GM23248 (cell line): Measurements from ENCODE around the gene PLD2. TPM values are rescaled to one million over a fixed set of nuclear protein-coding genes. Genes with fewer than 3 reads are reported as not detected.

Source experiments
- DNase-seq: peaks from one replicate; pipeline ENCODE4 v3.0.0-alpha.2; 2015
- H2AFZ ChIP-seq: fragments of 200-600 bp; sonication (generic); 2 replicates; pipeline ENCODE4 v1.6.1; 2016; ENCODE audit warnings: antibody characterized with exemption
- H3F3A ChIP-seq: fragments of 200-600 bp; sonication (generic); 2 replicates; pipeline ENCODE4 v1.6.1; 2016; ENCODE audit warnings: mild to moderate bottlenecking, antibody characterized with exemption, mixed run types; ENCODE audit not compliant: insufficient read depth
- H3K27ac ChIP-seq: fragments of 200-600 bp; sonication (generic); 2 replicates; pipeline ENCODE4 v1.5.1; 2016; ENCODE audit warnings: mild to moderate bottlenecking
- H3K27me3 ChIP-seq: fragments of 200-600 bp; sonication (generic); replicated peaks from 2 replicates; pipeline ENCODE4 v1.6.1; 2016; ENCODE audit warnings: mild to moderate bottlenecking; ENCODE audit not compliant: insufficient read depth
- H3K36me3 ChIP-seq: fragments of 200-600 bp; sonication (generic); 2 replicates; pipeline ENCODE4 v1.6.1; 2016; ENCODE audit warnings: low read depth, mild to moderate bottlenecking
- H3K4me1 ChIP-seq: fragments of 200-600 bp; sonication (generic); 2 replicates; pipeline ENCODE4 v1.6.1; 2016; ENCODE audit warnings: mild to moderate bottlenecking; ENCODE audit not compliant: insufficient read depth
- H3K4me2 ChIP-seq: fragments of 200-600 bp; sonication (generic); one replicate; pipeline ENCODE4 v1.6.1; 2016; ENCODE audit warnings: mild to moderate bottlenecking; ENCODE audit not compliant: unreplicated experiment
- H3K4me3 ChIP-seq: fragments of 200-600 bp; sonication (generic); 2 replicates; pipeline ENCODE4 v1.5.1; 2016; ENCODE audit warnings: mild to moderate bottlenecking
- H3K79me2 ChIP-seq: fragments of 200-600 bp; sonication (generic); 2 replicates; pipeline ENCODE4 v1.6.1; 2016; ENCODE audit warnings: mild to moderate bottlenecking; ENCODE audit not compliant: insufficient read depth
- H3K9ac ChIP-seq: fragments of 200-600 bp; sonication (generic); 2 replicates; pipeline ENCODE4 v1.6.1; 2016; ENCODE audit warnings: mild to moderate bottlenecking
- H3K9me2 ChIP-seq: fragments of 200-600 bp; sonication (generic); 2 replicates; pipeline ENCODE4 v1.6.1; 2016; ENCODE audit warnings: mixed run types, mild to moderate bottlenecking, moderate library complexity; ENCODE audit not compliant: insufficient read depth
- H3K9me3 ChIP-seq: fragments of 200-600 bp; sonication (generic); one replicate; pipeline ENCODE4 v1.6.1; 2017; ENCODE audit warnings: low read depth
- H4K20me1 ChIP-seq: fragments of 200-600 bp; sonication (generic); 2 replicates; pipeline ENCODE4 v1.6.0; 2016; ENCODE audit not compliant: insufficient read depth
- EZH2 ChIP-seq: fragments of 200-600 bp; sonication (generic); IDR thresholded peaks from 2 replicates; pipeline ENCODE4 v1.6.1; 2018; ENCODE audit warnings: antibody characterized with exemption, mild to moderate bottlenecking; ENCODE audit not compliant: insufficient read depth, poor library complexity, severe bottlenecking
- EZH2phosphoT487 ChIP-seq: fragments of 200-600 bp; sonication (generic); IDR thresholded peaks from 2 replicates; pipeline ENCODE4 v1.6.1; 2018; ENCODE audit warnings: antibody characterized with exemption, moderate library complexity, mild to moderate bottlenecking, low read depth; ENCODE audit not compliant: insufficient read depth
- WGBS, 2 experiments: methylation state at CpG; one replicate each; pipeline ENCODE4 v1.1.6; 2015 to 2017; ENCODE audit warnings: low lambda C conversion rate in 2 of 2, low coverage in 1 of 2; ENCODE audit errors: missing lambda C conversion rate in 2 of 2; 5-methylcytosine and 5-hydroxymethylcytosine counted together
- in situ Hi-C: fragments of 300-500 bp; cut with MboI; formaldehyde crosslinking; loops from 2 replicates; pipeline ENCODE4 v1.15.0; 2020
- polyA plus RNA-seq: library from polyadenylated mRNA; unstranded; fragments of >200 nt; fragmentation: Nextera tagmentation; extraction: Ambion mirVana; gene quantifications from 2 replicates; pipeline ENCODE4 v1.2.1, GENCODE V29; 2016
- total RNA-seq: library from RNA; depleted of rRNA; stranded (reverse); fragments of >200 nt; shearing (Covaris generic); gene quantifications from 2 replicates; pipeline ENCODE4 v1.2.3, GENCODE V29; 2014

Gene PLD2
- total and polyA plus RNA-seq, 2 experiments from 2014 or later, result 11.9 to 20.9 TPM

GRCh38 chr17:4837471-4838308 lies 30.7 kb downstream of the PLD2 start:
- H3K79me2 ChIP-seq, result peaks cover 94% of the 10 kb centered on the region
- H4K20me1 ChIP-seq, result peaks cover 21% of the 10 kb centered on the region
- no peak overlapping the region for H3K27ac ChIP-seq
- no peaks in the 10 kb centered on the region for H3K9me2 ChIP-seq
- H3K9me3 ChIP-seq, result no peaks in the 10 kb centered on the region
- no peaks in the 10 kb centered on the region for H3K27me3 ChIP-seq
- no peak overlapping the region for H3K9ac ChIP-seq
- TF ChIP-seq EZH2phosphoT487, result no peak
- no peak for TF ChIP-seq EZH2
- no peak overlapping the region for H2AFZ ChIP-seq
- no peak overlapping the region for H3K4me3 ChIP-seq
- H3F3A ChIP-seq, result no peaks in the 10 kb centered on the region
- H3K4me1 ChIP-seq, result peaks cover 15% of the 10 kb centered on the region
- no peak for DNase-seq
- 32 to 35% methylated on average over 13 of the region's 13 CpGs for WGBS, 2 experiments
- H3K36me3 ChIP-seq, result no peaks in the 10 kb centered on the region
- no peak overlapping the region for H3K4me2 ChIP-seq
- in situ Hi-C loops, result no loop called here

DNA sequence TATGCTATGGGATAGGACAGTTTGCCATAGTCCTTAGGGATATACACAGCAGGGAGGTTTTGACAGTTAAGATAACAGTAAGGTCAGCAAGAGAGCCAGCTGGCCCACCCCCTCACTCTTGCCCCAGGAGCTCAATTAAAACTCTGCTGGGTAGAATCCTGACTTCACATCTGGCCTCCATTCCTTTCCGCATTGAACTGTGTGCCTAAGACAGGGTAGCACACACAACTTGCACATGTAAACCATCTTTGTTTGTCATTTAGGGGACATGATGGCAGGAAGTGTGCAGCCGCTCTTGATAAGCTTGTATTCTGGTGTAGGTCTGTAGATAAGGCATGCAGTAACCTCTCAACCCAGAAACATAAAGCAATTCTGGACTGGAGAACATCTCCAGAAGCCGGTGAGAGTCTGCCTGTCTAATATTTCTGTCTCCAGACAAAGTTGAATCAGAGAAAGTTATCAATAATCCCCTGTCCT lies 31.4 kb downstream of the PLD2 start:
- Histone ChIP-seq H3K9me2 (no peaks in the 10 kb centered on the region), H3K9me3 (no peaks in the 10 kb centered on the region), H3K27me3 (no peaks in the 10 kb centered on the region), H3K79me2 (peaks cover 100% of the 10 kb centered on the region), H3K36me3 (no peaks in the 10 kb centered on the region), H2AFZ (no peak overlapping the region), H3K9ac (no peak overlapping the region), H4K20me1 (peaks cover 21% of the 10 kb centered on the region), H3K4me1 (peaks cover 15% of the 10 kb centered on the region), H3K27ac (no peak overlapping the region), H3F3A (no peaks in the 10 kb centered on the region), H3K4me3 (no peak overlapping the region), H3K4me2 (no peak overlapping the region)
- WGBS, 2 experiments, result 88 to 90% methylated on average over 3 of the region's 3 CpGs
- in situ Hi-C loops, result no loop called here
- no peak for DNase-seq
- no peak for TF ChIP-seq EZH2phosphoT487
- no peak for TF ChIP-seq EZH2

- H4K20me1 ChIP-seq, result peaks cover 21% of the 10 kb centered on the region
- no peak overlapping the region for H3K9ac ChIP-seq
- H3K9me3 ChIP-seq, result no peaks in the 10 kb centered on the region
- H3K9me2 ChIP-seq, result no peaks in the 10 kb centered on the region
- peaks cover 13% of the 10 kb centered on the region for H3K4me1 ChIP-seq
- H3F3A ChIP-seq, result no peaks in the 10 kb centered on the region
- no peaks in the 10 kb centered on the region for H3K27me3 ChIP-seq
- peaks cover 100% of the 10 kb centered on the region for H3K79me2 ChIP-seq
- no peaks in the 10 kb centered on the region for H3K36me3 ChIP-seq
- TF ChIP-seq EZH2, result no peak
- TF ChIP-seq EZH2phosphoT487, result no peak
- WGBS, 2 experiments, result 97 to 98% methylated on average over 8 of the region's 8 CpGs
- no peak overlapping the region for H3K4me2 ChIP-seq
- H2AFZ ChIP-seq, result no peak overlapping the region
- no peak overlapping the region for H3K27ac ChIP-seq
- in situ Hi-C loops, result no loop called here
- DNase-seq, result no peak
- no peak overlapping the region for H3K4me3 ChIP-seq
These were observed 32.3 kb downstream of the PLD2 start for GRCh38 chr17:4839221-4839620.

GRCh38 chr17:4839965-4840892 lies 33.3 kb downstream of the PLD2 start:
- in situ Hi-C loops, result no loop called here
- H3K36me3 ChIP-seq, result no peaks in the 10 kb centered on the region
- peaks cover 100% of the 10 kb centered on the region for H3K79me2 ChIP-seq
- H3K27me3 ChIP-seq, result no peaks in the 10 kb centered on the region
- no peak overlapping the region for H2AFZ ChIP-seq
- H3F3A ChIP-seq, result no peaks in the 10 kb centered on the region
- H3K9me3 ChIP-seq, result no peaks in the 10 kb centered on the region
- TF ChIP-seq EZH2phosphoT487, result no peak
- no peak for TF ChIP-seq EZH2
- H3K4me3 ChIP-seq, result no peak overlapping the region
- no peaks in the 10 kb centered on the region for H3K9me2 ChIP-seq
- no peak overlapping the region for H3K4me2 ChIP-seq
- DNase-seq, result no peak
- H3K9ac ChIP-seq, result no peak overlapping the region
- 92 to 96% methylated on average over 8 of the region's 8 CpGs for WGBS, 2 experiments
- peaks cover 21% of the 10 kb centered on the region for H4K20me1 ChIP-seq
- peaks cover 7% of the 10 kb centered on the region for H3K4me1 ChIP-seq
- H3K27ac ChIP-seq, result no peak overlapping the region
